Endothelial cell of hepatic sinusoid (primary cell): ENCODE data around the gene CASS4.

Source experiments
- in situ Hi-C: cut with HindIII; loops from 2 replicates; pipeline ENCODE4 v1.10.0; 2017; ENCODE audit warnings: low sequenced_read_pairs

CASS4 gene

GRCh38 chr20:56501116-56501515 is 89.1 kb downstream of the CASS4 start:
- in situ Hi-C loops = no loop called here

GRCh38 chr20:56503916-56504315 is 91.9 kb downstream of the CASS4 start:
- in situ Hi-C loops = no loop called here

- in situ Hi-C loops = no loop called here
Observed at GRCh38 chr20:56504373-56505005, 92.4 kb downstream of the CASS4 start.

GRCh38 chr20:56506103-56506502 is 94.0 kb downstream of the CASS4 start:
- in situ Hi-C loops = no loop called here
